ENCODE measurements around the gene TNS2. TPM values are rescaled to one million over a fixed set of nuclear protein-coding genes. Genes with fewer than 3 reads are reported as not detected.
A peak's percentile ranks its signal among the peaks of the same experiment; 100 is the strongest.
"Not testable (repeated sequence)": the region's sequence is repeated elsewhere in the genome, so short reads cannot be mapped to it uniquely, and the experiment has no call there.

TNS2 gene
- total RNA-seq, 1 donor from 2014 or later = 2.3 TPM

- H3K27ac Mint-ChIP-seq; DNase-seq; H3K27me3 Mint-ChIP-seq; H3K9me3 Mint-ChIP-seq; intact Hi-C loops (cut with micrococcal nuclease); H3K4me1 Mint-ChIP-seq; H3K4me3 Mint-ChIP-seq: not testable (repeated sequence)
- peaks cover 64% of the 10 kb centered on the region for H3K36me3 Mint-ChIP-seq (ENCODE audit: low read depth)
These were observed 22.9 kb upstream of the TNS2 start for GRCh38 chr12:53027014-53027413.

- Mint-ChIP-seq H3K9me3 (no peaks in the 10 kb centered on the region), H3K27me3 (no peaks in the 10 kb centered on the region), H3K4me1 (peaks cover 13% of the 10 kb centered on the region), H3K27ac (no peak overlapping the region), H3K36me3 (ENCODE audit: low read depth) (peaks cover 67% of the 10 kb centered on the region), H3K4me3 (no peak overlapping the region)
- intact Hi-C loops (cut with micrococcal nuclease) = no loop called here
- no peak for DNase-seq
These were observed 18.2 kb upstream of the TNS2 start for GRCh38 chr12:53031616-53032015.

- H3K27ac Mint-ChIP-seq; H3K27me3 Mint-ChIP-seq; H3K4me3 Mint-ChIP-seq; DNase-seq; H3K9me3 Mint-ChIP-seq; intact Hi-C loops (cut with micrococcal nuclease): not testable (repeated sequence)
- Mint-ChIP-seq H3K36me3 (ENCODE audit: low read depth) (peaks cover 70% of the 10 kb centered on the region), H3K4me1 (peaks cover 29% of the 10 kb centered on the region)
These were observed 16.0 kb upstream of the TNS2 start for GRCh38 chr12:53033832-53034231.

GRCh38 chr12:53034459-53034858 is 15.4 kb upstream of the TNS2 start:
- intact Hi-C loops (cut with micrococcal nuclease) = no loop called here
- H3K4me1 Mint-ChIP-seq = peaks cover 33% of the 10 kb centered on the region
- no peak overlapping the region for H3K27ac Mint-ChIP-seq
- H3K27me3 Mint-ChIP-seq = no peaks in the 10 kb centered on the region
- H3K4me3 Mint-ChIP-seq = no peak overlapping the region
- peaks cover 74% of the 10 kb centered on the region for H3K36me3 Mint-ChIP-seq (ENCODE audit: low read depth)
- no peaks in the 10 kb centered on the region for H3K9me3 Mint-ChIP-seq
- DNase-seq = no peak

GRCh38 chr12:53036802-53037201 is 13.1 kb upstream of the TNS2 start:
- Mint-ChIP-seq H3K36me3 (ENCODE audit: low read depth) (peaks cover 76% of the 10 kb centered on the region), H3K9me3 (no peaks in the 10 kb centered on the region), H3K4me3 (no peak overlapping the region), H3K27me3 (no peaks in the 10 kb centered on the region), H3K27ac (no peak overlapping the region), H3K4me1 (peaks cover 36% of the 10 kb centered on the region)
- intact Hi-C loops (cut with micrococcal nuclease) = no loop called here
- DNase-seq = no peak

- intact Hi-C loops (cut with micrococcal nuclease) = no loop called here
- no peaks in the 10 kb centered on the region for H3K27me3 Mint-ChIP-seq
- no peak for DNase-seq
- peaks cover 29% of the 10 kb centered on the region for H3K4me1 Mint-ChIP-seq
- no peak overlapping the region for H3K27ac Mint-ChIP-seq
- H3K4me3 Mint-ChIP-seq = no peak overlapping the region
- H3K36me3 Mint-ChIP-seq (ENCODE audit: low read depth) = peaks cover 65% of the 10 kb centered on the region
- H3K9me3 Mint-ChIP-seq = no peaks in the 10 kb centered on the region
These were observed 10.0 kb upstream of the TNS2 start for GRCh38 chr12:53039851-53040250.

- Mint-ChIP-seq H3K4me1 (peaks cover 33% of the 10 kb centered on the region), H3K36me3 (ENCODE audit: low read depth) (peaks cover 40% of the 10 kb centered on the region), H3K27me3 (no peaks in the 10 kb centered on the region), H3K9me3 (no peaks in the 10 kb centered on the region), H3K27ac (peak overlapping the region; percentile 34), H3K4me3 (no peak overlapping the region)
- DNase-seq = no peak
- intact Hi-C loops (cut with micrococcal nuclease) = no loop called here
These were observed 7.0 kb upstream of the TNS2 start for GRCh38 chr12:53042607-53043454.

GRCh38 chr12:53044052-53044581 is 5.7 kb upstream of the TNS2 start:
- intact Hi-C loops (cut with micrococcal nuclease) = no loop called here
- no peaks in the 10 kb centered on the region for H3K27me3 Mint-ChIP-seq

GRCh38 chr12:53044896-53045695 is 4.8 kb upstream of the TNS2 start:
- DNase-seq = no peak
- Mint-ChIP-seq H3K9me3 (no peaks in the 10 kb centered on the region), H3K27me3 (no peaks in the 10 kb centered on the region), H3K36me3 (ENCODE audit: low read depth) (peaks cover 20% of the 10 kb centered on the region), H3K4me3 (peak overlapping the region; percentile 90), H3K27ac (peak overlapping the region; percentile 35), H3K4me1 (peaks cover 29% of the 10 kb centered on the region)
- intact Hi-C loops (cut with micrococcal nuclease) = no loop called here

More at GRCh38 chr12:53044052-53044581, 5.7 kb upstream of the TNS2 start:
- Mint-ChIP-seq H3K36me3 (ENCODE audit: low read depth) (peaks cover 28% of the 10 kb centered on the region), H3K4me3 (no peak overlapping the region), H3K4me1 (peaks cover 29% of the 10 kb centered on the region), H3K27ac (no peak overlapping the region), H3K9me3 (no peaks in the 10 kb centered on the region)
- no peak for DNase-seq

GRCh38 chr12:53045696-53046045 is 4.2 kb upstream of the TNS2 start:
- peaks cover 29% of the 10 kb centered on the region for H3K4me1 Mint-ChIP-seq
- DNase-seq = no peak
- H3K4me3 Mint-ChIP-seq = peak overlapping the region; percentile 90
- H3K36me3 Mint-ChIP-seq (ENCODE audit: low read depth) = peaks cover 15% of the 10 kb centered on the region
- H3K27me3 Mint-ChIP-seq = no peaks in the 10 kb centered on the region
- no peak overlapping the region for H3K27ac Mint-ChIP-seq
- intact Hi-C loops (cut with micrococcal nuclease) = loop anchor here (2.0 kb wide), 2 partner anchors 33 to 39 kb away; partner anchors contain the start of genes EIF4B and SPRYD3
- no peaks in the 10 kb centered on the region for H3K9me3 Mint-ChIP-seq

GRCh38 chr12:53046655-53047220 is 3.1 kb upstream of the TNS2 start:
- peaks cover 29% of the 10 kb centered on the region for H3K4me1 Mint-ChIP-seq
- peak; percentile 86 for DNase-seq
- no peaks in the 10 kb centered on the region for H3K27me3 Mint-ChIP-seq
- H3K36me3 Mint-ChIP-seq (ENCODE audit: low read depth) = peaks cover 10% of the 10 kb centered on the region
- intact Hi-C loops (cut with micrococcal nuclease) = loop anchor here (2.0 kb wide), 2 partner anchors 32 to 40 kb away; partner anchors contain the start of genes EIF4B and SPRYD3
- peak overlapping the region; percentile 82 for H3K27ac Mint-ChIP-seq
- H3K4me3 Mint-ChIP-seq = peak overlapping the region; percentile 90
- no peaks in the 10 kb centered on the region for H3K9me3 Mint-ChIP-seq

GRCh38 chr12:53047221-53048032 is 2.4 kb upstream of the TNS2 start:
- Mint-ChIP-seq H3K36me3 (ENCODE audit: low read depth) (peaks cover 4% of the 10 kb centered on the region), H3K27me3 (no peaks in the 10 kb centered on the region), H3K9me3 (no peaks in the 10 kb centered on the region), H3K4me3 (peak overlapping the region; percentile 90), H3K4me1 (peaks cover 29% of the 10 kb centered on the region), H3K27ac (peak overlapping the region; percentile 52)
- DNase-seq = peak; percentile 93
- intact Hi-C loops (cut with micrococcal nuclease) = loop anchor here (2.0 kb wide), 2 partner anchors 31 to 41 kb away; partner anchors contain the start of genes EIF4B and SPRYD3
